ENCODE results near the gene SLC17A9.
A peak's percentile ranks its signal among the peaks of the same experiment; 100 is the strongest.
"Not testable (repeated sequence)": the region's sequence is repeated elsewhere in the genome, so short reads cannot be mapped to it uniquely, and the experiment has no call there.

SLC17A9 gene

GRCh38 chr20:62922451-62922921, 30.0 kb upstream of the SLC17A9 start:
- Histone ChIP-seq H3K9ac (ENCODE audit: low read depth, low read length) (no peak overlapping the region), H3K27ac (ENCODE audit: low read depth, low read length) (peak overlapping the region; percentile 23), H3K36me3 (ENCODE audit: control insufficient read depth, insufficient read depth, low read length) (no peaks in the 10 kb centered on the region), H3K9me3 (ENCODE audit: control insufficient read depth, insufficient read depth, low read length) (no peaks in the 10 kb centered on the region), H3K4me1 (ENCODE audit: control insufficient read depth, insufficient read depth, low read length) (peaks cover 64% of the 10 kb centered on the region), H3K4me3 (ENCODE audit: low read depth, low read length) (no peak overlapping the region), H3K27me3 (ENCODE audit: control insufficient read depth, insufficient read depth, low read length) (no peaks in the 10 kb centered on the region)

DNA sequence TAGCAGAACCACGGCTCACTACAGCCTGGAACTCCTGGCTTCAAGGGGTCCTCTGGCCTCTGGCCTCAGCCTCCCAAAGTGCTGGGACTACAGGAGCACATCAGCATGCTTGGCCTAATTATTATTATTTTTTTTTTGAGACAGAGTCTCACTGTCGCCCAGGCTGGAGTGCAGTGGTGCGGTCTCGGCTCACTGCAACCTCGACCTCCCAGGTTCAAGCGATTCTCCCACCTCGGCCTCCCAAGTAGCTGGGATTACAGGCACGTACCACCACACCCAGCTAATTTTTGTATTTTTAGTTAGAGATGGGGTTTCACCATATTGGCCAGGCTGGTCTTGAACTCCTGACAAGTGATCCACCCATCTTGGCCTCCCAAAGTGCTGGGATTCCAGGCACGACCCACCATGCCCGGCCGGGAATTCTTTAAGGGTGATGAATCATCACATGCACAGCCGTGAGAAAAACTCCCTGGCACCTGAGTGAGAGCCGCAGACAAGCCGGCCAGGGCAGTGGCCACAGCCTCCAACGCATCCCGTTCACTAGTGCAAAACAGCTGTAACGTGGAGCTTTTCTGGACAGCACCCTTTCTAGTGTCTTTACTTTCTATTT, 29.3 kb upstream of the SLC17A9 start:
- H3K9me3 ChIP-seq (ENCODE audit: control insufficient read depth, insufficient read depth, low read length); H3K9ac ChIP-seq (ENCODE audit: low read depth, low read length); H3K27me3 ChIP-seq (ENCODE audit: control insufficient read depth, insufficient read depth, low read length); H3K36me3 ChIP-seq (ENCODE audit: control insufficient read depth, insufficient read depth, low read length): not testable (repeated sequence)
- Histone ChIP-seq H3K27ac (ENCODE audit: low read depth, low read length) (peak overlapping the region; percentile 36), H3K4me3 (ENCODE audit: low read depth, low read length) (peak overlapping the region; percentile 93; the same call in 1 of the 2 replicates), H3K4me1 (ENCODE audit: control insufficient read depth, insufficient read depth, low read length) (peaks cover 60% of the 10 kb centered on the region)

DNA sequence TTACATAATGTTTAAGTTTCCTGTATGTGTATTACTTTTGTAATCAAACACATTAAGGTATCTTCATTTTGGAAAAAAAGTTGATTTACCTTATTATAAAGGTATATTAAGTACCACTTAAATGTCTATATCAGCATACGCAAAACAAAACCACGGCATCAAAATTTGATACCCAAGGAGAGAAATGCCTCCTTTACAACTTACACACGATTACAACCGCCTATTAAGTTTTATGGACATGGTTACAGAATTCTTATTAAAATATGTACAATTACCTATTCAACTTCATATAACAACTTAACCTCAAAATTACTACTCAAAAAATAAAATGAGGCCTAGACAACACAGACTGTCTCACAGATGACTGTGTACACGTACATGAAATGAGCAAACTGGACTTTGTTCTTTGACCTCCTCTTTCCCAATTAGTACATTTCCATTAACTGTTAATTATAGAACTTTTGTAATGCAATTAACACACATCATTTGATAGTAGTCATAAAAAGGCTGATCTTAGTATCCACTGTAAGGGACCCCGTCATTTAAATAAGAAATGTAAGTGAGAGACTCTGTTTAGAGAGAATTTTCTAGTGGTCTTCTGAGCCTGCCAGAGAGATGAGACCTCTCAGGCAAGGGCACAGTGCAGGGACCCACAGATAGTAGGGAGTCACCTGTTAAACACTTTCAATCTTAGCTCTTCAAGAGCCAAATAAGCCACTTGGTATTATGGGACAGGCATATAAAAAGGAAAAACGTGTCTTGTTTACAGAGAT, 28.7 kb upstream of the SLC17A9 start:
- Histone ChIP-seq H3K27ac (ENCODE audit: low read depth, low read length) (peak overlapping the region; percentile 36), H3K36me3 (ENCODE audit: control insufficient read depth, insufficient read depth, low read length) (no peaks in the 10 kb centered on the region), H3K9ac (ENCODE audit: low read depth, low read length) (0 out of 2 replicates have a peak overlapping the region, but pooled peaks have one; percentile 18), H3K4me3 (ENCODE audit: low read depth, low read length) (peak overlapping the region; percentile 93), H3K9me3 (ENCODE audit: control insufficient read depth, insufficient read depth, low read length) (no peaks in the 10 kb centered on the region), H3K4me1 (ENCODE audit: control insufficient read depth, insufficient read depth, low read length) (peaks cover 53% of the 10 kb centered on the region), H3K27me3 (ENCODE audit: control insufficient read depth, insufficient read depth, low read length) (no peaks in the 10 kb centered on the region)

- Histone ChIP-seq H3K4me3 (ENCODE audit: low read depth, low read length) (peak overlapping the region; percentile 93), H3K9me3 (ENCODE audit: control insufficient read depth, insufficient read depth, low read length) (no peaks in the 10 kb centered on the region), H3K36me3 (ENCODE audit: control insufficient read depth, insufficient read depth, low read length) (no peaks in the 10 kb centered on the region), H3K9ac (ENCODE audit: low read depth, low read length) (0 out of 2 replicates have a peak overlapping the region, but pooled peaks have one; percentile 89), H3K4me1 (ENCODE audit: control insufficient read depth, insufficient read depth, low read length) (peaks cover 46% of the 10 kb centered on the region), H3K27me3 (ENCODE audit: control insufficient read depth, insufficient read depth, low read length) (no peaks in the 10 kb centered on the region), H3K27ac (ENCODE audit: low read depth, low read length) (no peak overlapping the region)
Observed at GRCh38 chr20:62924442-62925075, 27.9 kb upstream of the SLC17A9 start.

DNA sequence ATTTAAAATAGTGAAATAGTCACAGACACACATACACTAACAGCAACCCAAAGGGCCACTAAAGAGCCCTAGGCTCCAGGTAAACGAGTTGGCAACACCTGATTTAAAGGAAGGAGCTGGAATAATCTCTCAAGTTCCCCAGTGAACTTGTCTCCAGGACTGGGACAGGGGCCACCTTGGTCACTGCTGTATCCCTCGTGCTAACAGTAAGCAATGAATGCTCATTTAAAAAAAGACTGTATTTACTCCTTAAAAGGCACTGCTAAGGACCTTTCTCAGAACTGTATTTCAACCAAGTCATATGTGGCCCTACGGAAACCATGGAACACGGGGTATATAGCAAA, 27.5 kb upstream of the SLC17A9 start:
- Histone ChIP-seq H3K9me3 (ENCODE audit: control insufficient read depth, insufficient read depth, low read length) (no peaks in the 10 kb centered on the region), H3K27ac (ENCODE audit: low read depth, low read length) (no peak overlapping the region), H3K9ac (ENCODE audit: low read depth, low read length) (peak overlapping the region; percentile 89), H3K36me3 (ENCODE audit: control insufficient read depth, insufficient read depth, low read length) (no peaks in the 10 kb centered on the region), H3K4me1 (ENCODE audit: control insufficient read depth, insufficient read depth, low read length) (peaks cover 44% of the 10 kb centered on the region), H3K27me3 (ENCODE audit: control insufficient read depth, insufficient read depth, low read length) (no peaks in the 10 kb centered on the region), H3K4me3 (ENCODE audit: low read depth, low read length) (peak overlapping the region; percentile 93)

DNA sequence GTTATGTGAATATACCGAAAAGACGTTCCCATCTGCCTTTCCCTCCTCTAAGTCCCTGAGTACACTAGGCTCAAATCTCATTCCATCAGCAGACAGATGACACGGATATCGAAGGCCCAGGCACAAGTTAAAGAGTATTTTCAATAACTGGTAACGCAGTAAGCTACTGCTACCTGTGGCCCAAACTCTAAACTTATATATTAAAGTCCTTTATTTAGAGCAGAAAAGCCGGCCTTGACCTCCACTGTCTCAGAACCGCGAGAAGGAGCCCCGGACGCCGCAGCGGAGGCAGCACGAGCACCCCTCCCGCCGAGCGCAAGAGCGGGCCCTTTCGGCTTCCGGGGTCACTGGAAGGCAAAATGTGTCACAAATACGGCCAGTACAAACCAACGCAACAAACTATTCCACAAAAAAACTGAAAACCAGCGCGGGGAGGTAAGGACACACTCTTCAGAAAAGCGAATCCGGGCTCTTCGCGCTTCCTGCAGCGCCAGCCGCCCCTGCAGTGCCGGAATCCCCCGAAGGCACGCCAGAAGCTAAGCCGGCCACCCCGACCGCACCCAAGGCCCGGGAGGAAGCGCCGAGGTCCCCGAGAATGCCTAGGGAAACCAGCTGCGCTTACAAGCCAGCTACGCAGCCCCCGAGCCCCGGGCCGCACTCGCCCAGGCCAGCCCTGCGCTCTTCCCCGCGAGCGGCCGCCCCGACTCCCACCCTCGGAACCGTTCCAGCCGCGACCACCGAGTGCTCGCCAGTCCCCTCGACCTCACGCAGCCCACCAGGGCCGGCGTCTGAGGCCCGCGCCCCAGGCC, 26.9 kb upstream of the SLC17A9 start:
- Histone ChIP-seq H3K9me3 (ENCODE audit: control insufficient read depth, insufficient read depth, low read length) (no peaks in the 10 kb centered on the region), H3K36me3 (ENCODE audit: control insufficient read depth, insufficient read depth, low read length) (no peaks in the 10 kb centered on the region), H3K27me3 (ENCODE audit: control insufficient read depth, insufficient read depth, low read length) (no peaks in the 10 kb centered on the region), H3K9ac (ENCODE audit: low read depth, low read length) (peak overlapping the region; percentile 89), H3K27ac (ENCODE audit: low read depth, low read length) (peak overlapping the region; percentile 97), H3K4me1 (ENCODE audit: control insufficient read depth, insufficient read depth, low read length) (peaks cover 44% of the 10 kb centered on the region), H3K4me3 (ENCODE audit: low read depth, low read length) (peak overlapping the region; percentile 93)

DNA sequence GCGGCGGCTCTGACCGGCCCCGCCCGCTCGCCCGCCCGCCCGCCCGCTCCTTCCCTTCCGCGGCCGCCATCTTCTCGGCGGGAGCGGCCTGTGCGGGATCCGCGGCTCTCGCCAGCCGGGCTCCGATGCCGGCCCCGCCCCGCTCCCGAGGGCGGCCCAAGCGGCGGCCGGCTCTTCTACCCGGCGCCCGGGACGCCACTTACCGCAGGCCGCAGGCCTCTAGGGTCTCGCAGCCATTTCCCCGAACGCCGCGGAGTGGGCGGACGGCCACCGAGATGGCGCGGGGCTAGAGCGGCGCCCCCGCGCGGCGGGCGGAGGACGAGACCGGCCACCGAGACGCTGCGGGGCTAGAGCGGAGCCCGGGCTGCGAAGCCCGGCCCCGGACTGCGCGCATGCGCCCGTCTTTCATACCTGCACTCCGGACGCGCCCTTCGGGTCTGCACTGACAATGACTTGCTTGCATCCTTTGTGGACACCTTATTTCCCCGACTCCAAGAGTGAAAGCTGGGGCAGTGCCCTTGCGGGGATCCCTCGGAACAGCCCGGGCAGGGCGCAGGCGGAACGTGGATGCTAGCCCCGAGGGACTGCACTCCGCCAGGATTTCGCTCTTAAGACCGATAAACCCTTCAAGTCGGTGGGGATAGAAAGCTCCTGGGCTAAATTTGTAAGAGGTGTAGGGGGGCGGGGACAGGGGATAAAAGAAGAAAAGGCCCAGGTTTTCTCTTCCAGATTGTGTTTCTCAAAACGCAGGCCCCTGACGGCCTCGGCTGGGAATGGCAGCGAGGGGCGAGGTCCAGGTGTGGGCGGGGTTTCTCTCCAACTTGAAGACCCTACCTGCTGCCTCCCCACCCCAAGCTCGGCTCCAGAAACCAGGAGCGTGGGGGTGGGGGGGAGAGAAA, 26.0 kb upstream of the SLC17A9 start, which contains the start of gene DIDO1:
Gene DIDO1 (minus strand): TSS at position 277 of the 899 bp plus-strand sequence.
- Histone ChIP-seq H3K4me1 (ENCODE audit: control insufficient read depth, insufficient read depth, low read length) (peaks cover 46% of the 10 kb centered on the region), H3K4me3 (ENCODE audit: low read depth, low read length) (peak within 1 kb of the TSS; percentile 93)

DNA sequence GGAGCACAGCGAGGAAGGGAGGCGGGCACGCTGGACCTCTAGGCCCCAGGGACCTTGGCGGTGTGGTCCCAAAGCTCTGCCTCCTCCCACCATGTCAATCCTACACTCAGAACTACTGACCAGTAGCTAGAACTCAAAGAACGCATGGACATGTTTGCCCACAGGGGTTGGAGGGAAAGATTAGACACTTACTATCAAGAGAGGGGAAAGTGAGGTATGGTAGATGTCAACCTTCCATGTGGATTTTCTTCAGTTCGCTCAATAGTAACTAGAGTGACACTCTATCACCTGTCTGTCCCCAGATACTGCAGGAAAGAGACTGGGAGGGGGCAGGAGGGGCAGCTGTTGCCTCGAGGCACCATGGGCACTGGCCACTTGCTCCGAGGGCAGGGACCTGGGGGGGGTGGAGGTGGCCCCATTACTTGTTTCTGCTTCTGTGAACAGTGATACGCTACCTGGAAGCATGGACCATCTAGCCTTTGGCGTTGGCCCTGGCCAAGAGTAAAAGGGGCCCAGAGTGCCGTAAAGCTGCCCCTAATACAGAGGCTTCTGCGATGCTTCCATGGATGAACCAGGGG, 25.3 kb upstream of the SLC17A9 start:
- Histone ChIP-seq H3K27ac (ENCODE audit: low read depth, low read length) (peak overlapping the region; percentile 97), H3K4me1 (ENCODE audit: control insufficient read depth, insufficient read depth, low read length) (peaks cover 51% of the 10 kb centered on the region), H3K27me3 (ENCODE audit: control insufficient read depth, insufficient read depth, low read length) (no peaks in the 10 kb centered on the region), H3K36me3 (ENCODE audit: control insufficient read depth, insufficient read depth, low read length) (0 out of 2 replicates have a peak, but pooled peaks cover 3% of the 10 kb centered on the region), H3K4me3 (ENCODE audit: low read depth, low read length) (peak overlapping the region; percentile 93), H3K9ac (ENCODE audit: low read depth, low read length) (peak overlapping the region; percentile 89), H3K9me3 (ENCODE audit: control insufficient read depth, insufficient read depth, low read length) (no peaks in the 10 kb centered on the region)

More for the DNA sequence above, 26.0 kb upstream of the SLC17A9 start, which contains the start of gene DIDO1:
- H3K36me3 ChIP-seq (ENCODE audit: control insufficient read depth, insufficient read depth, low read length) = no peaks in the 10 kb centered on the region
- no peaks in the 10 kb centered on the region for H3K9me3 ChIP-seq (ENCODE audit: control insufficient read depth, insufficient read depth, low read length)
- peak within 1 kb of the TSS; percentile 89 for H3K9ac ChIP-seq (ENCODE audit: low read depth, low read length)
- H3K27me3 ChIP-seq (ENCODE audit: control insufficient read depth, insufficient read depth, low read length) = no peaks in the 10 kb centered on the region
- H3K27ac ChIP-seq (ENCODE audit: low read depth, low read length) = peak within 1 kb of the TSS; percentile 97

DNA sequence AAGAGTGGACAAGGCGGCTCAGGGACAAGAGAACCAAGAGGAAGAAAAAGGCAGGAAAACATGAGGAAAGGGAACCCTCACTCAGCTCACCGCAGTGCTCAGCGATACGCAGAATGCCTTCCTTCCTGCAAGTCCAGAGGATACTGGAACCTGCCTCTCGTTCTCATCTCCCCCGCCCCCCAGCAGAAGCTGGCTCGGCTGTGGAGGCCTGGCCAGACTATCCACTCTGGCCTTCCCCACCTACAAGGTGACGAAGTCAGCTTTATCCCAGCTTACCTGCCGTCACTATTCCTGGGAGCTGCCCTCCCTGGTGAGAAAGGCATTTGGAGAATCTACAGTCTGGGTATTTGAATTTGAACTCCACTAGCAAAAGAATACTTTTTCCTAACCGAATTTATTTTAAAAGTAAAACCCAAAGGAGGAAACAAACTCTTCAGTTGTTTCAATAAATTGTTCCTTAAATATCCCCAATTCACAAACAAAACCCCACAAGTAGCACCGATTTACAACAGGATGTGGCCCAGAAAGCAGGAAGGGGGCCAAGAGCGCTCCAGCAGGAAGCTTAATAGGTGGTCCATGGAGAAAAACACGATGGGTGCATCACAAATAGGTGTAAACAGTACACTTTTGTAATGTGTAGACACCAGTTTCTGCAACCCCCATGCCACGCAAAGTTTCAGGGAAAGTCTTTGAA, 24.1 kb upstream of the SLC17A9 start:
- Histone ChIP-seq H3K4me1 (ENCODE audit: control insufficient read depth, insufficient read depth, low read length) (peaks cover 50% of the 10 kb centered on the region), H3K27me3 (ENCODE audit: control insufficient read depth, insufficient read depth, low read length) (no peaks in the 10 kb centered on the region), H3K4me3 (ENCODE audit: low read depth, low read length) (peak overlapping the region; percentile 93), H3K36me3 (ENCODE audit: control insufficient read depth, insufficient read depth, low read length) (peaks cover 11% of the 10 kb centered on the region), H3K9ac (ENCODE audit: low read depth, low read length) (peak overlapping the region; percentile 74), H3K27ac (ENCODE audit: low read depth, low read length) (peak overlapping the region; percentile 97), H3K9me3 (ENCODE audit: control insufficient read depth, insufficient read depth, low read length) (no peaks in the 10 kb centered on the region)

Measured in HUES48 (cell line).